Natural killer cell (primary cell): ENCODE data around the gene CEND1. TPM values are rescaled to one million over a fixed set of nuclear protein-coding genes. Genes with fewer than 3 reads are reported as not detected.

ENCODE experiments used
- ATAC-seq, 3 donors: fragments of 150-1000 bp in 2 of 3; fragments of 200-7000 bp in 1 of 3; cut with Tn5 transposase; 1 replicate in 1 of 3; 2 replicates in 2 of 3; pipeline ENCODE4 v1.10.0; 2021; ENCODE audit warnings: mild to moderate bottlenecking in 2 of 3, moderate library complexity in 2 of 3
- DNase-seq, 2 donors: peaks; one replicate each; pipeline versions ENCODE4 v3.0.0 to v3.0.0-alpha.2; 2013 to 2021; ENCODE audit warnings: mixed read lengths in 1 of 2
- H3K27ac ChIP-seq: one replicate; pipeline ENCODE4 v1.5.1; 2013; ENCODE audit warnings: mild to moderate bottlenecking, low read length
- H3K27me3 ChIP-seq: one replicate; pipeline ENCODE4 v1.6.1; 2013; ENCODE audit warnings: low read length; ENCODE audit not compliant: control insufficient read depth, insufficient read depth
- H3K36me3 ChIP-seq: one replicate; pipeline ENCODE4 v1.6.1; 2013; ENCODE audit warnings: low read length; ENCODE audit not compliant: control insufficient read depth, insufficient read depth
- H3K4me1 ChIP-seq: one replicate; pipeline ENCODE4 v1.6.1; 2013; ENCODE audit warnings: low read length; ENCODE audit not compliant: control insufficient read depth, insufficient read depth
- H3K4me3 ChIP-seq: one replicate; pipeline ENCODE4 v1.5.1; 2013; ENCODE audit warnings: low read length
- H3K9me3 ChIP-seq: one replicate; pipeline ENCODE4 v1.6.1; 2013; ENCODE audit warnings: low read length; ENCODE audit not compliant: control insufficient read depth, insufficient read depth
- H3K27ac Mint-ChIP-seq, 2 donors: one replicate each; pipeline ENCODE4 v1.8.0; 2022; ENCODE audit warnings: mild to moderate bottlenecking in 2 of 2, mixed read lengths in 2 of 2, moderate library complexity in 1 of 2
- H3K27me3 Mint-ChIP-seq, 2 donors: one replicate each; pipeline ENCODE4 v1.8.0; 2022; ENCODE audit warnings: low read depth in 2 of 2, mixed read lengths in 2 of 2
- H3K36me3 Mint-ChIP-seq: one replicate; pipeline ENCODE4 v1.8.0; 2022; ENCODE audit warnings: mixed read lengths
- H3K4me1 Mint-ChIP-seq, 2 donors: one replicate each; pipeline ENCODE4 v1.8.0; 2022; ENCODE audit warnings: mixed read lengths in 2 of 2
- H3K4me3 Mint-ChIP-seq: one replicate; pipeline ENCODE4 v1.8.0; 2022; ENCODE audit warnings: mild to moderate bottlenecking, moderate library complexity, mixed read lengths
- H3K9me3 Mint-ChIP-seq, 2 donors: one replicate each; pipeline ENCODE4 v1.8.0; 2022; ENCODE audit warnings: mixed read lengths in 2 of 2
- CTCF ChIP-seq: fragments of 200-600 bp; IDR thresholded peaks from one replicate; pipeline ENCODE4 v1.8.0; 2022; ENCODE audit warnings: antibody characterized with exemption
- WGBS: methylation state at CpG from one replicate; pipeline ENCODE4 v1.1.7; 2013; ENCODE audit warnings: missing lambda C conversion rate; ENCODE audit not compliant: insufficient coverage; 5-methylcytosine and 5-hydroxymethylcytosine counted together
- intact Hi-C: fragments of 100-400 bp; cut with micrococcal nuclease; formaldehyde crosslinking; loops from one replicate; pipeline ENCODE4 v1.14.2; 2022
- total RNA-seq, 4 donors: library from RNA; stranded (reverse); fragments of 120-200 nt in 1 of 4; gene quantifications; one replicate each; pipeline versions ENCODE4 v1.2.3 to v1.2.4, GENCODE V29; 2013 to 2022

Gene CEND1
- total RNA-seq, 3 donors from 2014 or later (not counting 1 experiment from before 2014, with no cell fraction given): not detected

GRCh38 chr11:836274-836673 is 46.4 kb upstream of the CEND1 start:
- peaks cover 6 to 8% of the 10 kb centered on the region in 2 donors for H3K27me3 Mint-ChIP-seq
- 97% methylated on average over 14 of the region's 14 CpGs for WGBS
- intact Hi-C loops: no loop called here
- H3K4me3 Mint-ChIP-seq: no peak overlapping the region
- Histone ChIP-seq H3K4me3 (no peak overlapping the region), H3K4me1 (peaks cover 80% of the 10 kb centered on the region), H3K27me3 (no peaks in the 10 kb centered on the region), H3K36me3 (peaks cover 23% of the 10 kb centered on the region), H3K9me3 (no peaks in the 10 kb centered on the region), H3K27ac (no peak overlapping the region)
- H3K9me3 Mint-ChIP-seq: no peaks in the 10 kb centered on the region
- TF ChIP-seq CTCF: no peak
- ATAC-seq (no peak), DNase-seq (no peak)
- peaks cover 7 to 33% of the 10 kb centered on the region in 2 donors for H3K4me1 Mint-ChIP-seq
- no peak overlapping the region for H3K27ac Mint-ChIP-seq
- no peaks in the 10 kb centered on the region for H3K36me3 Mint-ChIP-seq

GRCh38 chr11:834371-835316 is 44.8 kb upstream of the CEND1 start:
- TF ChIP-seq CTCF: no peak
- peaks cover 4% of the 10 kb centered on the region for H3K27me3 ChIP-seq
- peak overlapping the region in 1 of 2 donors; percentile 48 for H3K27ac Mint-ChIP-seq
- intact Hi-C loops: no loop called here
- H3K4me3 Mint-ChIP-seq: peak overlapping the region; percentile 62
- DNase-seq (peak in 1 of 2 donors; percentile 32), ATAC-seq (peak in 1 of 3 donors; percentile 29)
- no peak overlapping the region for H3K27ac ChIP-seq
- H3K36me3 ChIP-seq: peaks cover 14% of the 10 kb centered on the region
- 41% methylated on average over 31 of the region's 31 CpGs for WGBS
- H3K27me3 Mint-ChIP-seq: peaks cover 8 to 16% of the 10 kb centered on the region in 2 donors
- H3K9me3 ChIP-seq: no peaks in the 10 kb centered on the region
- H3K4me1 Mint-ChIP-seq: peaks cover 7 to 29% of the 10 kb centered on the region in 2 donors
- H3K9me3 Mint-ChIP-seq: no peaks in the 10 kb centered on the region
- H3K36me3 Mint-ChIP-seq: no peaks in the 10 kb centered on the region
- H3K4me3 ChIP-seq: no peak overlapping the region
- peaks cover 82% of the 10 kb centered on the region for H3K4me1 ChIP-seq

- intact Hi-C loops: no loop called here
- peak overlapping the region; percentile 62 for H3K4me3 Mint-ChIP-seq
- H3K4me1 ChIP-seq: peaks cover 83% of the 10 kb centered on the region
- H3K27me3 Mint-ChIP-seq: peaks cover 8 to 22% of the 10 kb centered on the region in 2 donors
- TF ChIP-seq CTCF: no peak
- H3K36me3 Mint-ChIP-seq: no peaks in the 10 kb centered on the region
- no peak overlapping the region for H3K27ac ChIP-seq
- peaks cover 6% of the 10 kb centered on the region for H3K36me3 ChIP-seq
- no peaks in the 10 kb centered on the region for H3K9me3 ChIP-seq
- 83% methylated on average over 9 of the region's 9 CpGs for WGBS
- DNase-seq (no peak), ATAC-seq (no peak)
- H3K9me3 Mint-ChIP-seq: no peaks in the 10 kb centered on the region
- peak overlapping the region; percentile 23 for H3K4me3 ChIP-seq
- peaks cover 11% of the 10 kb centered on the region for H3K27me3 ChIP-seq
- peak overlapping the region in 1 of 2 donors; percentile 48 for H3K27ac Mint-ChIP-seq
- peaks cover 7 to 36% of the 10 kb centered on the region in 2 donors for H3K4me1 Mint-ChIP-seq
Measured at GRCh38 chr11:833849-834311, 44.0 kb upstream of the CEND1 start.
